WTC11 (cell line): ENCODE data around the gene CCDC167.

Source experiments
- CTCF ChIP-seq: fragments of 200-600 bp; IDR thresholded peaks from 2 replicates; pipeline ENCODE4 v1.8.0; 2022; ENCODE audit warnings: antibody characterized with exemption
- E2F4 ChIP-seq: sonication (generic); formaldehyde crosslinking; IDR thresholded peaks from 2 replicates; pipeline ENCODE4 v1.8.1; 2022; ENCODE audit warnings: low read depth, mild to moderate bottlenecking, moderate library complexity, missing genetic modification reagents, borderline replicate concordance
- GABPB1 ChIP-seq: sonication (generic); formaldehyde crosslinking; IDR thresholded peaks from 2 replicates; pipeline ENCODE4 v1.8.1; 2023; ENCODE audit warnings: mild to moderate bottlenecking, missing genetic modification reagents
- JAZF1 ChIP-seq: fragments of 250-450 bp; sonication (Bioruptor Pico); IDR thresholded peaks from 2 replicates; pipeline ENCODE4 v1.9.0; 2021; ENCODE audit warnings: moderate library complexity, mild to moderate bottlenecking, inconsistent platforms
- JUN ChIP-seq: sonication (generic); formaldehyde crosslinking; IDR thresholded peaks from 2 replicates; pipeline ENCODE4 v1.8.0; 2023; ENCODE audit warnings: mild to moderate bottlenecking, missing genetic modification reagents
- NFYB ChIP-seq: sonication (generic); formaldehyde crosslinking; conservative IDR thresholded peaks from 2 replicates; pipeline ENCODE4 v1.8.0; 2022; ENCODE audit warnings: low read depth, missing genetic modification reagents
- OVOL2 ChIP-seq: fragments of 250-450 bp; sonication (Bioruptor Pico); IDR thresholded peaks from 2 replicates; pipeline ENCODE4 v1.9.0; 2021; ENCODE audit warnings: mild to moderate bottlenecking, borderline replicate concordance
- ZNF263 ChIP-seq: sonication (generic); formaldehyde crosslinking; IDR thresholded peaks from 2 replicates; pipeline ENCODE4 v1.8.1; 2022; ENCODE audit warnings: low read depth, mild to moderate bottlenecking, moderate library complexity, missing genetic modification reagents

GRCh38 chr6:37486121-37486839 lies 13.4 kb downstream of the CCDC167 start:
- TF ChIP-seq CTCF (no peak), GABPB1 (CRISPR knock-in tag) (no peak), JAZF1 (CRISPR knock-in tag) (no peak), OVOL2 (CRISPR knock-in tag) (no peak), ZNF263 (CRISPR knock-in tag) (no peak), JUN (CRISPR knock-in tag) (no peak), NFYB (no peak), E2F4 (CRISPR knock-in tag) (no peak)
